LHCN-M2 (cell line): ENCODE results near the gene CCDC157. TPM values are rescaled to one million over a fixed set of nuclear protein-coding genes. Genes with fewer than 3 reads are reported as not detected.
A peak's percentile ranks its signal among the peaks of the same experiment; 100 is the strongest.

Experiments
- DNase-seq: peaks from one replicate; pipeline ENCODE4 v3.0.0-alpha.2; 2012; ENCODE audit warnings: low read depth
- polyA plus RNA-seq: library from polyadenylated mRNA; unstranded; fragments of >200 nt; gene quantifications from one replicate; pipeline ENCODE4 v1.2.1, GENCODE V29; 2012; ENCODE audit warnings: missing spikeins
- total RNA-seq: library from RNA; depleted of rRNA; stranded (reverse); fragments of >200 nt; gene quantifications from 2 replicates; pipeline ENCODE4 v1.2.3, GENCODE V29; 2014; rRNA removed

CCDC157 gene
- total RNA-seq, result 2.6 and 3.2 TPM in 2 replicates
- polyA plus RNA-seq, result 2.7 TPM

GRCh38 chr22:30356449-30357235 is at the start of gene CCDC157, which contains the start of gene SF3A1:
CCDC157 (plus strand) TSS chr22:30357007; CDS start chr22:30366001, 8,994 bp downstream.
SF3A1 (minus strand) TSS chr22:30356894; CDS start chr22:30356792, 102 bp downstream.
- peak; percentile 89 for DNase-seq

- no peak for DNase-seq
These were observed 49.7 kb upstream of the CCDC157 start for GRCh38 chr22:30307041-30307574.

DNA sequence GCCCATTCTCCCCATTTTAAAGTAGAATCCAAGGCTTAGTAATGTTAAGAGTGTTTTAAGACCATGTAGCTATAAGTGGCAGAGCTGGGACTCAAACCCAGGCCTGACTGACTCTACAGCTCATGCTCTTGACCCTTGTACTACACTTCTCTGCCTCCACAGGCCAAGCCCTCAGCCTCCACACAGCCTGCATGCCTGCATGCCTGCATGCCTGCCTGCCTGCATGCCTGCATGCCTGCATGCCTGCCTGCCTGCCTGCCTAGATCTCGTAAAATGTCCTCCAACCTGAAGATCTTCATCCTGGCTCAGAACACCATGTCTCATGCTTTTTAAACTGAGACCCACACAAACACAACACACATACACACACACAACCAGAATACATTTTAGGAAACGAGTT is 48.7 kb upstream of the CCDC157 start:
- DNase-seq, result no peak

GRCh38 chr22:30308518-30309230 is 48.1 kb upstream of the CCDC157 start:
- DNase-seq, result peak; percentile 70

GRCh38 chr22:30309951-30310741 is 46.7 kb upstream of the CCDC157 start:
- DNase-seq, result no peak

- no peak for DNase-seq
These were observed 45.7 kb upstream of the CCDC157 start for GRCh38 chr22:30310881-30311771.

DNA sequence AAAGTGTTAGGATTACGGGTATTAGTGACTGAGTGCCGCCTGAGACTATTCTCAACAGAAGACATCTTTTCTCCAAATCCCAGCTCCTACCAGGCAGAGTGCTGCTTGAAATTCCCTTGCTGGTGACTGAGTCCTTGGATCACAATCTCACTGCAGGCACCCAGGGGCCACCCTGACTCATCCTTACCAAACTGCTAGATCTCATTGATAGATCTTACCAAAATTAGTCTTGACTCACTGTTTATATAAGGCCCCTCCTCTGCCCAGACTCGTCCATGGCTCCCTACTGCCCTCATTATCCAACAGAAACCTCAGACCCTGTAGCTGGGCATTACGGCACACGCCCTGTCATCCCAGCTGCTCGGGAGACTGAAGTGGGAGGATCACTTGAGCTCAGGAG is 44.8 kb upstream of the CCDC157 start:
- DNase-seq, result peak; percentile 88

DNA sequence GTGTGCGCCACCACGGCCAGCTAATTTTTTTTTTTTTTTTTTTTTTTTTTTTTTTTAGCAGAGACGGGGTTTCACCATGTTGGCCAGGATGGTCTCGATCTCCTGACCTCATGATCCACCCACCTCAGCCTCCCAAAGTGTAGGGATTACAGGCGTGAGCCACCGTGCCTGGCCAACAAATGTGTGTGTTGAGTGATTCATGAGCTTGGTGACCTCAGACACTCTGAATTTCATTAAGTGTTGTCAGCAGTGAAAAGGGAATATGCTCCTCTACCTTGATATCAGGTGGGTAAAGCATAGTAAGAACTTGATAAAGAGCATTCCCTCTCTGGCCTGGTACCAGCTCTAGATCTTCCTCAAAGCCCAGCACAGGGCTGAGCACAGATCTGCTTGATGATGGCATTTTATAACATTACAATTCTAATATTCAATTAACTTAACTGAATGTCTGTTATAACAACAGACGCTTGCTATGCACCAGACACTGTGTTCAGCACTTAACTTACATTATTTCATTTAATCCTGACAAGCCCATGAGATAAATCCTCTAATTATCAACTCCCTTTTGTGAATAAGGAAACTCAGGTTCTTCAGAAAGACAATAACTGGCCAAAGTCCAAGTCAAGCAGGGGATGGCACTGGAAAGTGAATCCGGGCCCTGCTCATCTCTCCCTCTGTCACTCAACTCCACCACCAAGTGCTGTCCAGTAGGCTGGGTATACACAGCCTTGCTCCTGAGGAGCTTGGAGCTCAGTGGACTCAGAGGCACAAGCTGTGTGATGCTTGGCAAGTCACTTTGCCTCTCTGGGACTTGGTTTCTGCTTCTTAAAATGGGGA is 43.1 kb upstream of the CCDC157 start:
- no peak for DNase-seq

DNA sequence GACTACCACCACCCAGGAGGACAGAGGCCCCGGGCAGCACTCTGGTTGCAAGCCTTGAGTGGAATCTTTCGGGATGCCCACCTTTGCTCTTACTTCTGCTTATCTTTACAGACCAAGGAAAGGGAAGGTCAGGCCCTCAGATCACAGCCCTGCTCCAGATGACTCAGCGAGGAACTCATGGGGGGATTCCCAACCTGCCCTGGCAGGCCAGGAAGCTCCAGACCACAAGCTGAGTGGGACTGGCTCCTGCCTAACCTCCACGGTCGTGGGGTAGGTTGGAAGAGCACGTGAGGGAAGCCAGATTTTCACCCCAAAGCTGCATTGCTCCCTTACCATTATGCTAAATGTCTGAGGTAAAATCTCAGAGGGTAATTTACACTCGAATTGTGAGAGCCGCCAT is 41.9 kb upstream of the CCDC157 start:
- no peak for DNase-seq

DNA sequence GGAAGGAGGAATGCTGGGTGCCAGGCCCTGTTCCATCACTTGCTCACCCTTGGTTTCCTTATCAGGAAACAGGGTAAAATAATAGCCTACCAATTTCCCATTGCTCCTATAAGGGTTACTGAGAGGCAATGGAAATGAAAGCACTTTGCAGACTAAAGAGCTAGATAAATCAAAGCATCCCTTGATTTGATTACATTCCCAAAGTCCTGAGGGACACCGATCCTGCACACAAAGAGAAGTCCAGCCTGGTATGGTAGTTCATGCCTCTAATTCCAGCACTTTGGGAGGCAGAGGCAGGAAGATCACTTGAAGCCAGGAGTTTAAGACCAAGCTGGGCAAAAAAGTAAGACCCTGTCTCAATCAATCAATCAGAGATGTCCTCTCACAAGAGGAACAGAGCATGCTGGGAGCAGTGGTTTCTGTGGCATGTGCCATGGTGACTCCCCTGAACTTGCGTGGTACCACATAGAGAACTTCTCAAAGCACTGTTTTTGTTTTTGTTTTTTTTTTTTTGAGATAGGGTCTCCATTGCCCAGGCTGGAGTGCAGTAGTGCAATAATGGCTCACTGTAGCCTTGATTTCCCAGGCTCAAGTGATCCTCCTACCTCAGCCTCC is 40.7 kb upstream of the CCDC157 start:
- no peak for DNase-seq

GRCh38 chr22:30317778-30318177 is 39.0 kb upstream of the CCDC157 start:
- DNase-seq, result no peak

- no peak for DNase-seq
These were observed 37.9 kb upstream of the CCDC157 start for GRCh38 chr22:30318799-30319419.

DNA sequence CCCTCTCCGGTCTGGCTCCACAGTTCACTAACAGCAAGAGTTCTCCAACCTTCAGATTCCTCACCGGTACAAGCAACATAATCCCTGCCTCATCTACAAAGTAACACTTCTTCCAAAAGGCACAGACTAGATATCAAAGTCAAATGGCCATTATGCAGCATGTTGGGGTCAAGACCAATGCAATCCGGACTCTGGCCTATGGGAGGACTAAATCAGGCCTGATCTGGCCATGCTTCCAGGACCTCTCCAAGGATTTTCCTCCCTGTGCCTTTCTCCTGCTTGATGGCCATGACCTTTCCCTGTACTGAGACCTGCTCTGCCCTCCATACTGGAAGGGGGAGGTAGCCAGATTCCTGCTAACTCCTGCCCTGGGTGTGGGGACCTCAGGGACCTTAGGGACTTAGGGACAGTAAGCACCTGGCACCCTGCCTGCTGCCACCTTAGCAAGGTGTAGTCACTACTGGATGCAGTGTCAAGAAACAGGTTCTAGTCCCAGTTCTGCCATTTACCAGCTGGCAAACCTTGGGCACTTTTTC is 36.7 kb upstream of the CCDC157 start:
- DNase-seq, result no peak

GRCh38 chr22:30321461-30321860 is 35.3 kb upstream of the CCDC157 start:
- no peak for DNase-seq

- no peak for DNase-seq
These were observed 33.6 kb upstream of the CCDC157 start for GRCh38 chr22:30323246-30323645.

DNA sequence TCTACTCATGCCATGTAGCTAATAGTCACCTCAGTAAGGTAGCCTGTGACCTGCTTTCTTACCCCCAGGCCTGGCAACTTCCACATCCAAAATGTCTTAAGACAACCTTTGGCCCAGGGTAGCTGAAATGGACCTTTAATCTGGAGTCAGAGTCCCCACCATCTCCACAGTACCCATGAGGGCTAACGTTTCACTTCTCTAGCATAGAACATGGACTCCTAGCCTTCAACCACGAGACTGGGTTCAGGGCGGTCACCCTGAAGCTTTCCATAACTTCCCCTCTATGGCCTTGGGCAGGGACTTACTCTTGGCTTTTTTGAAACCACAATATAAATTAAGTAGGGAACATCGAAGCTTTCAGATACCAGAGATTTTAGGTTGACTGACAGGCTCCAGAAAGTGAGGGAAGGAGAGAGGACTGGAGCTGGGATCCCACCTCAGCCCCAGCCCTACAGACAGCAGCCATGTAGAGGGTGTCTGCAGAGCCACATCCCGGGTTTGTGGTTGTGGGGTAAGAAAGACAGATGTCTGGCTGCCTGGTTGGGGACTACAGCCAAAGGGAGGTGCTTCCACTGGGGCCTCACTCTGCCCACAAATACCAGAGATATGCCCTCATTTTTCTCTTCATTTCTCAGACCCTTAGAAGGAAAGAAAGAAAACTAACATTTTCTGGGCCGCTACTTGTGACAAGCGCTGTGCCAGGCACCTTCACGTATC is 32.6 kb upstream of the CCDC157 start:
- DNase-seq, result peak; percentile 66

GRCh38 chr22:30325065-30325720 is 31.6 kb upstream of the CCDC157 start:
- peak; percentile 84 for DNase-seq
